ENCODE data around the gene TGIF2. TPM values are rescaled to one million over a fixed set of nuclear protein-coding genes. Genes with fewer than 3 reads are reported as not detected.

TGIF2 gene
- total and polyA plus RNA-seq, 2 of the 13 experiments (the other 11 are each of a cell fraction or from before 2014, with no cell fraction given), result 41.3 to 53.9 TPM

DNA sequence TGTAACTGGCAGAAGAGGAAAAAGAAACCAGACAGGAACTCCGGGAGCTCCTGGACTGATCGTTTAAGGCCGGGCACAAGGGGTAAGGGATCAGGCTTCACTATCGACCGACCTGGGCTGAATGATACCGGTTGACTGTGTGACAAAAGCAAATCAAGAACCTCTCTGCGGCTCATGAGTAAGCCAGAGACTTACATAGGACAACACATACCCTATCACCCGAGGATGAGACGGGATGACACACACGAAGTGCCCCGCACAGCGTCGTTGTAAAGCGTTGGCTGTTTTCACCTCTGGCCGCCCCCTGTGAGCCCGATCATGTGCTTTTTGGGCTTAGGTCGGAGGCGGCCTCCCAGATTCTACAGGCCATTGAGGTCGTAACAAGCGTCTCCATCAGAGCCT lies 695 bp upstream of the TGIF2 start (continued):
- 0 out of 2 replicates have a peak, but pooled peaks have one; percentile 73 for TF ChIP-seq ZNF30 (CRISPR knock-in tag; IDR thresholded peaks at IDR 0.05)
- no peak for TF ChIP-seq ATF7-NPFF (CRISPR knock-in tag; IDR thresholded peaks at IDR 0.05; ENCODE audit: low read depth)
- peak; percentile 70; the same call in 1 of the 2 replicates for TF ChIP-seq ZNF432 (CRISPR knock-in tag; IDR thresholded peaks at IDR 0.05; ENCODE audit: borderline replicate concordance)
- TF ChIP-seq, protein P1, sequence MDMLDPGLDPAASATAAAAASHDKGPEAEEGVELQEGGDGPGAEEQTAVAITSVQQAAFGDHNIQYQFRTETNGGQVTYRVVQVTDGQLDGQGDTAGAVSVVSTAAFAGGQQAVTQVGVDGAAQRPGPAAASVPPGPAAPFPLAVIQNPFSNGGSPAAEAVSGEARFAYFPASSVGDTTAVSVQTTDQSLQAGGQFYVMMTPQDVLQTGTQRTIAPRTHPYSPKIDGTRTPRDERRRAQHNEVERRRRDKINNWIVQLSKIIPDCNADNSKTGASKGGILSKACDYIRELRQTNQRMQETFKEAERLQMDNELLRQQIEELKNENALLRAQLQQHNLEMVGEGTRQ (IDR thresholded peaks at IDR 0.05; ENCODE audit: low read depth, low read length), result no peak
- TF ChIP-seq, protein P1 (CRISPR knock-in tag; IDR thresholded peaks at IDR 0.05; ENCODE audit: borderline replicate concordance), result 0 out of 2 replicates have a peak, but pooled peaks have one; percentile 18
- no peak for TF ChIP-seq CBX5 (CRISPR knock-in tag; IDR thresholded peaks at IDR 0.05; ENCODE audit: borderline replicate concordance)
- TF ChIP-seq SIN3B (IDR thresholded peaks at IDR 0.05; ENCODE audit: low read length), result 0 out of 2 replicates have a peak, but pooled peaks have one; percentile 34
- TF ChIP-seq, protein P2, sequence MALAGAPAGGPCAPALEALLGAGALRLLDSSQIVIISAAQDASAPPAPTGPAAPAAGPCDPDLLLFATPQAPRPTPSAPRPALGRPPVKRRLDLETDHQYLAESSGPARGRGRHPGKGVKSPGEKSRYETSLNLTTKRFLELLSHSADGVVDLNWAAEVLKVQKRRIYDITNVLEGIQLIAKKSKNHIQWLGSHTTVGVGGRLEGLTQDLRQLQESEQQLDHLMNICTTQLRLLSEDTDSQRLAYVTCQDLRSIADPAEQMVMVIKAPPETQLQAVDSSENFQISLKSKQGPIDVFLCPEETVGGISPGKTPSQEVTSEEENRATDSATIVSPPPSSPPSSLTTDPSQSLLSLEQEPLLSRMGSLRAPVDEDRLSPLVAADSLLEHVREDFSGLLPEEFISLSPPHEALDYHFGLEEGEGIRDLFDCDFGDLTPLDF (CRISPR knock-in tag; IDR thresholded peaks at IDR 0.05), result no peak
- peak; percentile 59; the same call in 1 of the 2 replicates for TF ChIP-seq HDAC2 (CRISPR knock-in tag; IDR thresholded peaks at IDR 0.05)
- TF ChIP-seq, protein P3, sequence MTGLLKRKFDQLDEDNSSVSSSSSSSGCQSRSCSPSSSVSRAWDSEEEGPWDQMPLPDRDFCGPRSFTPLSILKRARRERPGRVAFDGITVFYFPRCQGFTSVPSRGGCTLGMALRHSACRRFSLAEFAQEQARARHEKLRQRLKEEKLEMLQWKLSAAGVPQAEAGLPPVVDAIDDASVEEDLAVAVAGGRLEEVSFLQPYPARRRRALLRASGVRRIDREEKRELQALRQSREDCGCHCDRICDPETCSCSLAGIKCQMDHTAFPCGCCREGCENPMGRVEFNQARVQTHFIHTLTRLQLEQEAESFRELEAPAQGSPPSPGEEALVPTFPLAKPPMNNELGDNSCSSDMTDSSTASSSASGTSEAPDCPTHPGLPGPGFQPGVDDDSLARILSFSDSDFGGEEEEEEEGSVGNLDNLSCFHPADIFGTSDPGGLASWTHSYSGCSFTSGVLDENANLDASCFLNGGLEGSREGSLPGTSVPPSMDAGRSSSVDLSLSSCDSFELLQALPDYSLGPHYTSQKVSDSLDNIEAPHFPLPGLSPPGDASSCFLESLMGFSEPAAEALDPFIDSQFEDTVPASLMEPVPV (CRISPR knock-in tag; IDR thresholded peaks at IDR 0.05), result peak; percentile 21; the same call in 1 of the 2 replicates
- TF ChIP-seq, protein P4, sequence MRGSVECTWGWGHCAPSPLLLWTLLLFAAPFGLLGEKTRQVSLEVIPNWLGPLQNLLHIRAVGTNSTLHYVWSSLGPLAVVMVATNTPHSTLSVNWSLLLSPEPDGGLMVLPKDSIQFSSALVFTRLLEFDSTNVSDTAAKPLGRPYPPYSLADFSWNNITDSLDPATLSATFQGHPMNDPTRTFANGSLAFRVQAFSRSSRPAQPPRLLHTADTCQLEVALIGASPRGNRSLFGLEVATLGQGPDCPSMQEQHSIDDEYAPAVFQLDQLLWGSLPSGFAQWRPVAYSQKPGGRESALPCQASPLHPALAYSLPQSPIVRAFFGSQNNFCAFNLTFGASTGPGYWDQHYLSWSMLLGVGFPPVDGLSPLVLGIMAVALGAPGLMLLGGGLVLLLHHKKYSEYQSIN (CRISPR knock-in tag; IDR thresholded peaks at IDR 0.05; ENCODE audit: borderline replicate concordance), result peak; percentile 32; the same call in 1 of the 2 replicates
- TF ChIP-seq ZSCAN21 (CRISPR knock-in tag; IDR thresholded peaks at IDR 0.05; ENCODE audit: borderline replicate concordance), result 0 out of 2 replicates have a peak, but pooled peaks have one; percentile 20
- TF ChIP-seq, protein P5, sequence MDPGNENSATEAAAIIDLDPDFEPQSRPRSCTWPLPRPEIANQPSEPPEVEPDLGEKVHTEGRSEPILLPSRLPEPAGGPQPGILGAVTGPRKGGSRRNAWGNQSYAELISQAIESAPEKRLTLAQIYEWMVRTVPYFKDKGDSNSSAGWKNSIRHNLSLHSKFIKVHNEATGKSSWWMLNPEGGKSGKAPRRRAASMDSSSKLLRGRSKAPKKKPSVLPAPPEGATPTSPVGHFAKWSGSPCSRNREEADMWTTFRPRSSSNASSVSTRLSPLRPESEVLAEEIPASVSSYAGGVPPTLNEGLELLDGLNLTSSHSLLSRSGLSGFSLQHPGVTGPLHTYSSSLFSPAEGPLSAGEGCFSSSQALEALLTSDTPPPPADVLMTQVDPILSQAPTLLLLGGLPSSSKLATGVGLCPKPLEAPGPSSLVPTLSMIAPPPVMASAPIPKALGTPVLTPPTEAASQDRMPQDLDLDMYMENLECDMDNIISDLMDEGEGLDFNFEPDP (CRISPR knock-in tag; conservative IDR thresholded peaks at IDR 0.05), result peak; percentile 63; the same call in 1 of the 2 replicates
- peak; percentile 7; the same call in 1 of the 2 replicates for TF ChIP-seq NR2F2 (IDR thresholded peaks at IDR 0.05; ENCODE audit: borderline replicate concordance, low read depth)
- no peak for TF ChIP-seq YEATS2 (CRISPR knock-in tag; IDR thresholded peaks at IDR 0.05; ENCODE audit: borderline replicate concordance)
- TF ChIP-seq NR2F1 (CRISPR knock-in tag; IDR thresholded peaks at IDR 0.05), result no peak
- TF ChIP-seq, protein P6, sequence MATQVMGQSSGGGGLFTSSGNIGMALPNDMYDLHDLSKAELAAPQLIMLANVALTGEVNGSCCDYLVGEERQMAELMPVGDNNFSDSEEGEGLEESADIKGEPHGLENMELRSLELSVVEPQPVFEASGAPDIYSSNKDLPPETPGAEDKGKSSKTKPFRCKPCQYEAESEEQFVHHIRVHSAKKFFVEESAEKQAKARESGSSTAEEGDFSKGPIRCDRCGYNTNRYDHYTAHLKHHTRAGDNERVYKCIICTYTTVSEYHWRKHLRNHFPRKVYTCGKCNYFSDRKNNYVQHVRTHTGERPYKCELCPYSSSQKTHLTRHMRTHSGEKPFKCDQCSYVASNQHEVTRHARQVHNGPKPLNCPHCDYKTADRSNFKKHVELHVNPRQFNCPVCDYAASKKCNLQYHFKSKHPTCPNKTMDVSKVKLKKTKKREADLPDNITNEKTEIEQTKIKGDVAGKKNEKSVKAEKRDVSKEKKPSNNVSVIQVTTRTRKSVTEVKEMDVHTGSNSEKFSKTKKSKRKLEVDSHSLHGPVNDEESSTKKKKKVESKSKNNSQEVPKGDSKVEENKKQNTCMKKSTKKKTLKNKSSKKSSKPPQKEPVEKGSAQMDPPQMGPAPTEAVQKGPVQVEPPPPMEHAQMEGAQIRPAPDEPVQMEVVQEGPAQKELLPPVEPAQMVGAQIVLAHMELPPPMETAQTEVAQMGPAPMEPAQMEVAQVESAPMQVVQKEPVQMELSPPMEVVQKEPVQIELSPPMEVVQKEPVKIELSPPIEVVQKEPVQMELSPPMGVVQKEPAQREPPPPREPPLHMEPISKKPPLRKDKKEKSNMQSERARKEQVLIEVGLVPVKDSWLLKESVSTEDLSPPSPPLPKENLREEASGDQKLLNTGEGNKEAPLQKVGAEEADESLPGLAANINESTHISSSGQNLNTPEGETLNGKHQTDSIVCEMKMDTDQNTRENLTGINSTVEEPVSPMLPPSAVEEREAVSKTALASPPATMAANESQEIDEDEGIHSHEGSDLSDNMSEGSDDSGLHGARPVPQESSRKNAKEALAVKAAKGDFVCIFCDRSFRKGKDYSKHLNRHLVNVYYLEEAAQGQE (IDR thresholded peaks at IDR 0.05; ENCODE audit: borderline replicate concordance in 1 of 2, low read depth in 1 of 2, low read length in 2 of 2), result no peak
